ENCODE data around the gene FGD4.

DNA sequence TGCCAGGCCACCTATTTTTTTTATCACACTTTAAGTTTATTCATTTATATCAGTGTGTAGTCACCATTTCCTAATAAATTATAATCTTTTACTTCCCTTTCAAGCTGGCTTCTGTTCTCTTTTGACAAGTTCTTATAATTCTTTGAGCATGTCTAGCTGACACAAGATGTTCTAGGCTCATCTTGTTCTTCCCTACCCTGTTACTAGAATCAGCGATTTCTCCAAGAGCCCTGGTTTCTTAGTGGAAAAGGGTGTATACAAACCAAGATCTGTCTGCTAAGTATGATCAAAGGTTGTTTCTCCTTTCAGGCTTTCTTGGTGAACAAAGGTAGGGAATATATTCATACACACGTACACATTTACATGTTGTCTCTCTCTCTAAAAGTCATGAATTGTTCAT is 51.0 kb downstream of the FGD4 start:
- TF ChIP-seq, protein P1, sequence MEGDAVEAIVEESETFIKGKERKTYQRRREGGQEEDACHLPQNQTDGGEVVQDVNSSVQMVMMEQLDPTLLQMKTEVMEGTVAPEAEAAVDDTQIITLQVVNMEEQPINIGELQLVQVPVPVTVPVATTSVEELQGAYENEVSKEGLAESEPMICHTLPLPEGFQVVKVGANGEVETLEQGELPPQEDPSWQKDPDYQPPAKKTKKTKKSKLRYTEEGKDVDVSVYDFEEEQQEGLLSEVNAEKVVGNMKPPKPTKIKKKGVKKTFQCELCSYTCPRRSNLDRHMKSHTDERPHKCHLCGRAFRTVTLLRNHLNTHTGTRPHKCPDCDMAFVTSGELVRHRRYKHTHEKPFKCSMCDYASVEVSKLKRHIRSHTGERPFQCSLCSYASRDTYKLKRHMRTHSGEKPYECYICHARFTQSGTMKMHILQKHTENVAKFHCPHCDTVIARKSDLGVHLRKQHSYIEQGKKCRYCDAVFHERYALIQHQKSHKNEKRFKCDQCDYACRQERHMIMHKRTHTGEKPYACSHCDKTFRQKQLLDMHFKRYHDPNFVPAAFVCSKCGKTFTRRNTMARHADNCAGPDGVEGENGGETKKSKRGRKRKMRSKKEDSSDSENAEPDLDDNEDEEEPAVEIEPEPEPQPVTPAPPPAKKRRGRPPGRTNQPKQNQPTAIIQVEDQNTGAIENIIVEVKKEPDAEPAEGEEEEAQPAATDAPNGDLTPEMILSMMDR (IDR thresholded peaks at IDR 0.05) = no peak
- TF ChIP-seq EP300 (IDR thresholded peaks at IDR 0.05) = no peak
- no peak for TF ChIP-seq POLR2A (IDR thresholded peaks at IDR 0.05; ENCODE audit: low read depth)
